Activated CD4-positive, CD25-positive, alpha-beta regulatory T cell (primary cell): ENCODE measurements around the gene CNPY1.
"Not testable (repeated sequence)": the region's sequence is repeated elsewhere in the genome, so short reads cannot be mapped to it uniquely, and the experiment has no call there.

Source experiments
- DNase-seq, 4 experiments: peaks; one replicate each; lab custom pipeline; 2025; lab: John Stamatoyannopoulos, UW

CNPY1 gene

GRCh38 chr7:155578016-155578415 lies 31.7 kb upstream of the CNPY1 start:
- DNase-seq = no peak

GRCh38 chr7:155577509-155577905 lies 31.1 kb upstream of the CNPY1 start:
- no peak for DNase-seq

DNA sequence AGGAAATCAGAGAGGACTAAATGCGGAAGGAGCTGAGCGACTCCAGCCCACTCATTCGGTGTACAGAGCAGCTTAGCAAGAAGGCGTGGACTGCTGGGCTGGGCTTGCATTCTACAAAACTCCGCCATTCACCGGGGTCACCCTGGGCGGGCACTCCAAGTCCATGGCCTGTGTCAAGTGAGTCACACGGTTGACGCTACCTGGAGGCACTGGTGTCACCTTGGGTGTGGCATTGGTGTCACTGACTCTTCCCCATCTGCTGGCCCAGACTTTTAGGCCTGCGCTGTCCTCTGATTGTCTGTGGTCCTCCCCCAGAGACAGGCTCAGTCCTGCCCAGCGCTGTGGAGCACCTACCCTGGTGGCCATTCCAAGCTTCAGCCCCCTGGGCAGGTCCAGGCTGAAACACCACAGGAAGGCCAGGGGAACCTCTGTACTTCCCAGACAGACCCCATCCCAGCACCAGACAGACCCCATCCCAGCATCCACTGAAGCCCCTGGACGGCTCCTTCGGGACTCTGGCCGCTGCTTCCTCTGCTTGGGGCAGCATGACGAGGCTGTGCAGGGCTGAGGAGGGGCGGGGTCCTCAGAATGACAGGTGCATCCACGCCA lies 30.6 kb upstream of the CNPY1 start:
- no peak for DNase-seq

DNA sequence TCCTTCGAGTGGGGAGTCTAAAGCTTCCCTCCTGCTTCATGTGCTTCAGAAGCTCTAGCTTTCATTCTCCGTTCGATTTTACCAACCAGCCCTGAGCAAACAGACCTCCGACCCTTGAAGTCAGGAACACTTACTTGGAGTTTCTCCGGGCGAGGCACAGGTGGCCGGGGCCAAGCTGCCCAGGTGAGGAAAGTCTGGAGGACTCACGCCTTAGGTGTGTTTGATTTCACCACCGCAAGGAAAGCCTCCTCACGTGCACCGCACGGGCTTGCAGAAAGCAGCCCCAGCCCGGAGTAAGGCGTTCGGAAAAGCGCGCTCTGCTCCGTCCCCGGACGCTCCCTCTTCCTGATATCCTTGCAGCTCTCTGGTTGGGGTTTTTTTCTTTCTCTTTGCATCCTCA lies 30.1 kb upstream of the CNPY1 start:
- no peak for DNase-seq

DNA sequence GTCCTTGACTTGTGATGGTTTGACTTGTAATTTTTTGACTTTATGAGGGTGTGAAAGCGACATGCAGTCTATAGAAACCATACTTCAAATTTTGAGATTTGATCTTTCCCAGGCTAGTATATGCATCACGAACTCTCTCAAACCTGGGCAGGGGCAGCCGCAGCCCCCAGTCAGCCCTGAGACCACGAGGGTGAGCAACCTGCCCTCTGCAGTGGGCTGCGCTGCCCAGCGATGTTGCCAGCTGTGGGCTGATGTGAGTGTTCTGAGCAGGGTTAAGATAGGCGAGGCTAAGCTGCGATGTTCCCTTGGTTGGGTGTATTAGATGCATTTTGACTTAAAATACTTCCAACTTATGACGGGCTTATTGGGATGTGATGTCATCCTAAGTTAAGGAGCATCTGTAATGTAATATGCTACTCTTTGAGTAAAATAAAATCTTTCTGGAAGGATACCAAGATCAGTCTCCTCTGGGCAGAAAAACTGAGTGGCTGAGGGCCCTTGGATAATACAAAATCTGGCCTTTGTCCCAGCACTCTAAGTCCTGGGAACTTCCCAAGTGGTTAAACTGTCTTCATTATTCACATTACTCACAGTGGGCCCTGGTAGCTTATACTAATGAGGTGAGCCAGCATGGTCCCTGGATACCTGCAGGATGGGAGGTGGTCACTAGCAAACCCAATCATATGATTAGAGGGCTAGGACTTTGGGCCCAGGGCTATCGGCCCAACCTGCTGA lies 28.4 kb upstream of the CNPY1 start:
- DNase-seq = no peak

DNA sequence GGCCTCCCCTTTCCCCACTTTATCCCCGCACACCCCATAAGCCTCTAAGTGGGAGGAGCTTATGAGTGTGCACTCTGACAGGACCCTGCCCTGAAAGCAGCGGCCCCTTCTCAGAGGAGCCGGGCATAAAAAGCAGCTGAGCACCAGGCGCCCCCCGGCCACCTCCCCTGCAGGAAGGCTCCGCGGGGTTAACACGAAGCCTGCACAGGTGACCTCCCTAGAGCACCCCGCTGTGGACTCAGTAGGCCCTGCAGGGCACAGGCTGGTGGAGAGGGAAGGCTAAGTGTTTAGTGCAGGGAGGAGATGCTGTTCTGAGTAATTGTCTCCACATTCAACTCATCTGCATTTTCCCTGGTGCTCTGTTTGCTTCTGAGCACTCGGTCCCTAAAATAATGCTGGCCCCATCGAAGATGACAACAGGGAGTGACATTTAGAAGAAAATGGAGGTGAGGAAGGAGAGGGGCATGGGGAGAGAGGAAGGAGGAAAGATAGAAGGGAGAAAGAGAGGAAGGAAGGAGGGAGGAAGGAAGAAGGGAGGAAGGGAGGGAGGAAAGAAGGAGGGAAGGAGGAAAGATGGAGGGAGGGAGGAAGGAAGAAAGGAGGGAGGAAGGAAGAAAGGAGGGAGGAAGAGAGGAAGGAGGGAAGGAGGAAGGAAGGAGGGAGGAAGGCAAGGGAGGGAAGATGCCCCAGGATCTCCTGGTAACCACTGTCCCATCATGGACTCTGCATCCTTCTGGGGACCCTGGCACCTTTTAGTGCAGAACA lies 25.4 kb upstream of the CNPY1 start:
- DNase-seq = no peak

- no peak for DNase-seq
These were observed 24.6 kb upstream of the CNPY1 start for GRCh38 chr7:155570991-155571390.

GRCh38 chr7:155570171-155570958 lies 24.0 kb upstream of the CNPY1 start:
- DNase-seq = no peak

GRCh38 chr7:155569681-155570080 lies 23.3 kb upstream of the CNPY1 start:
- no peak for DNase-seq

GRCh38 chr7:155568842-155569494 lies 22.6 kb upstream of the CNPY1 start:
- no peak for DNase-seq

GRCh38 chr7:155568333-155568660 lies 21.9 kb upstream of the CNPY1 start:
- DNase-seq = no peak

GRCh38 chr7:155567646-155568332 lies 21.4 kb upstream of the CNPY1 start:
- no peak for DNase-seq

DNA sequence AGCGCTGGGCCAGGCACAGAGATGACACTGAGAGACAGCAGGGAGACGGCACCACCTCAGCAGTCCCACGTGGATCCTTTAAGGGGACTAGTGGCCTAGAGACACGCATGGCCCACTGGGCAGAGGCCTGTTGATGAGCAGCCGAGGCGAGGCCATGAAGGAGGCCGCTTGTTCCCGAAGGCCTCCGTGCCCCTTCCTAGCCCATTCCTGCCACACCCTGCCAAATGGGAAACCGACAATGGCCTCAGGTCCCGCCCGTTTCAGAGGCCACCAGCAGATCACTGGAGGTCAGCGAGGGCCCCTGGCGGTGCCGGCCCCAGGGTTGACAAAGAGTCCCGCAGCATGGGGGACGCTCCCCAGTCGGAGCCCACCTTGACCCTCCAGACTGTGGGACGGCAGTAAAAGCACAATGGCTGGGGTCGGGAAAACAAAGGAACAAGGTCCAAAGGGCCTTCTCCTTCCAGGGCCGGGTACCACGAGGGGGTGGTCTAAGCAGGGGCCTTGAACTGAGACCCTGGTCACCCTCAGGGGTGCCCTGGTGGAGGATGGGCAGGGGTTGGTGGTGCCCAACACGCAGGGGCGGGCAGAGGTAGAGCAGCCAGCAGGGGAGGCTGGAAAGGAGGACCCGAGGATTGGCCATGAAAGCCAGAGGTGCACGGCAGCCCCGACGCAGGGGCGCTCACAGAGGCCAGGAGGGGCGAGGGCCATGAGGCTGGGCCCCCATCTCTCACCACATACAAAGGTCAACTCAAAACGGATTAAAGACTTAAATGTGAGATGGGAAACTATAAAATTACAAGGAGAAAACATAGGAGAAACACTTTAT lies 19.9 kb upstream of the CNPY1 start:
- DNase-seq = no peak

DNA sequence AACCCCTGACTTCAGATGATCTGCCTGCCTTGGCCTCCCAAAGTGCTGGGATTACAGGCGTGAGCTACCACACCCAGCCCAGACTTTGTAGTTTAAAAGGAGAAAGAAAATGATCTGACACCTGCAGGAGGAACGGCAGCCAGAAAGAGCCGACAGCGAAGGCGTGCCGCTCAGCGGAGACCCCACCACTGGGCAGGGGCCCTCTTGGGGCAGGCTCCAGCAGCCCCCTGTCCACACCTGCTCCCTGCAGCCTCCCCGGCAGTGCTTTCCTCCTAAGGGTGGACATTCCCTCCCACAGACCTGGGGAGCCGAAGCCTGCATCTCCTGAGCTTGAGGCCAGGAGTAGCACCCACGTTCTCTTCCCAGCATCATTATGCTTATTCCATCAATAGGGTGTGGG lies 19.2 kb upstream of the CNPY1 start:
- no peak for DNase-seq

DNA sequence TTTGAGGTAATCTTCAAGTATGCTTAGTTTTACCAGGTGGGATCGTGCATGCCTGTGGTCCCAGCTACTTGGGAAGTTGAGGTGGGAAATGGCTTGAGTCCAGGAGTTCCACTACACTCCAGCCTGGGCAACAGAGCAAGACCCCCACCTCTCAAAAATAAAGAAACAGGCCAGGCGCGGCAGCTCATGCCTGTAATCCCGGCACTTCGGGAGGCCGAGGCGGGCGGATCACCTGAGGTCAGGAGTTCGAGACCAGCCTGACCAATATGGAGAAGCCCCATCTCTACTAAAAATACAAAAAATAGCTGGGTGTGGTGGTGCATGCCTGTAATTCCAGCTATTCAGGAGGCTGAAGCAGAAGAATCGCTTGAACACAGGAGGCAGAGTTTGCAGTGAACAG lies 16.6 kb upstream of the CNPY1 start:
- DNase-seq = not testable (repeated sequence)

GRCh38 chr7:155562106-155562505 lies 15.7 kb upstream of the CNPY1 start:
- DNase-seq = no peak

DNA sequence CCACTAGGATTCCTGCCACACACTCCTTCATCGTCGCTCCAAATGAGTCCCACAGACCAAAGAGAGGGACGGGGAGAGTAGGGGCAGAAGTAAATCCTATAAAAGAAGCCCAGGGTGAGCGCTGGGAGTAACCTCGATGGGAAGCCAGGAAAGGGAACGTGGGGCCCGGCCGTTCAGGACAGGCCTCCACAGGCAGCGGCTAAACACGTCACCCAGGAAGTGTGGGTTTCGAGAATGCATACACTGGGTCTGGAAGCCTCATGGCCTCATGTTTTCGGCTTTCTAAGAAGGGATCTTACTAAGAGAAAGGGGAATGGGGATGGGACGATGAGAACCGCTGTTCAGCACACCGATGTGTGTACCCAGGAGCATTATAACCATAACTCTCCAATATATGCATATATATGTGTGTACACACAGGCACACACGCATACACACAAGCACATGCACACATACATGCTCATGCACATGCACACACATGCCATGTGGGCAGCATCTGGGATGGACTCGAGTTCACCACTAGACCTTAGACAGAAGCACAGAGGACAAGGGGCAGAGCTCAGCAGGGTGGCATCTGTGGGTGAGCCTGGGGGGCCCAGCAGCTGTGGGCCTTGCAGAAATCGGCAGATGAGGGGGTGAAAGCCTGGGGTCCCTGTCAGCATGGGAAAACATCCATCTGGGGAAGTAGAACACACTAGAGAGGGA lies 14.8 kb upstream of the CNPY1 start:
- DNase-seq = no peak

DNA sequence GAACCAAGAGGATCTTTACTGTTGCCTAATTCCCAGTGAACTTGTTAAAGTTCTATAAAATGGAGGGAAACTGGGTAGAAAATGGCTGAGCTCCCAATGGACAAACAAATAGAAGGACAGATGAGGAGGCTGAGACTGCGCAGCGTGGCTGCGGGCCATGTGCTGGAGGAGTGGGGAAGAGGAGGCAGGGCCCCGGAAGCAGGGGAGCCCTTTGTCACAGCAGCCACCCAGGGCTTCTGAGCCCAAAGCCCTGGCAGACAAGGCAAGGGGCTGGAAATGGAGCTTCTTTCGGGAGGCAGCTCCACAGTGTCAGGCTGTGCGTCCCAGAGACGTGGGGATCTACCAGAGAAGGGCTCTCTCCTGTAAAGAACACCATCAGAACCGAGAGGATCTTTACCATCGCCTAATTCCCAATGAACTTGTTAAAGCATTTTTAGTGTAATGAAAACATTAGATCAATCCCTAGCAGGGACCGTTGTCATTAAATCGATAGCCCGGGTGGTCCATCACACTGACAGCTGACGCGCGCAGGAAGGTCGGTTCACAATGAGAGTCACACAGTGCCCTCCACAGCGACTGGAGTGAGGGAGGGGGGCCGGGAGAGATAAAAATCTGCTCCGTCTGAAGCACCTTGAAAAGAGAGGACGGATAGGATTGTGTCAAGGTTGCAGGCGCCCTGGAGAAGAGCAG lies 14.0 kb upstream of the CNPY1 start:
- DNase-seq = no peak

DNA sequence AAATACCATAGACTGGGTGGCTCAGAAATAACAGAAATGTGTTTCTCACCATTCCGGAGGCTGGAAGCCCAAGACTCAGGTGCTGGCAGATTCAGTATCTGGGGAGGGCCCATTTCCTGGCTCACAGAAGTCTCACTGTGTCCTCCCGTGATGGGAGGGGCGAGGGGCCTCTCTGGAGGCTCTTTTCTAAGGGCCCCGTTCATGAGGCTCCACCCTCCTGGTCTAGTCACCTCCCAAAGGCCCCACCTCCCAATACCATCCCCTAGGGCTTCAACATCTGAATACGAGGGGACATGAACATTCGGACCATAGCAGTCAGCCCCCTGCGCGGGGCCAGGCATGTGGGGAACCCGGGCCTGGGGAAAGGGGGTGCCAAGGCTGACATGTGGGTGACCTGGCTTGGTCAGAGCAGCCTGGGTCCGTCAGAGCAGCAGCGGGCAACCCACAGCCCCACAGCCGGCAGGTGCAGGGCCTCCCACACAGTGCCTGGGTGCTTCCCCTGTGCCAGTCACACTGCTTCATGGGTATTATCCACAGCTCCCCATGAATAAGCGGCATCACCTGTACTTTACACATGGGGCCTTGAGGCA lies 13.3 kb upstream of the CNPY1 start:
- DNase-seq = no peak
